Epithelial cell of umbilical artery (primary cell): ENCODE data around the gene GNA14. TPM values are rescaled to one million over a fixed set of nuclear protein-coding genes. Genes with fewer than 3 reads are reported as not detected.

Source experiments
- total RNA-seq: library from RNA; depleted of rRNA; stranded (reverse); fragments of >200 nt; gene quantifications from 2 replicates; pipeline ENCODE4 v1.2.3, GENCODE V29; 2014

The GNA14 gene
- total RNA-seq: 0.97 and 8.4 TPM in 2 replicates

DNA sequence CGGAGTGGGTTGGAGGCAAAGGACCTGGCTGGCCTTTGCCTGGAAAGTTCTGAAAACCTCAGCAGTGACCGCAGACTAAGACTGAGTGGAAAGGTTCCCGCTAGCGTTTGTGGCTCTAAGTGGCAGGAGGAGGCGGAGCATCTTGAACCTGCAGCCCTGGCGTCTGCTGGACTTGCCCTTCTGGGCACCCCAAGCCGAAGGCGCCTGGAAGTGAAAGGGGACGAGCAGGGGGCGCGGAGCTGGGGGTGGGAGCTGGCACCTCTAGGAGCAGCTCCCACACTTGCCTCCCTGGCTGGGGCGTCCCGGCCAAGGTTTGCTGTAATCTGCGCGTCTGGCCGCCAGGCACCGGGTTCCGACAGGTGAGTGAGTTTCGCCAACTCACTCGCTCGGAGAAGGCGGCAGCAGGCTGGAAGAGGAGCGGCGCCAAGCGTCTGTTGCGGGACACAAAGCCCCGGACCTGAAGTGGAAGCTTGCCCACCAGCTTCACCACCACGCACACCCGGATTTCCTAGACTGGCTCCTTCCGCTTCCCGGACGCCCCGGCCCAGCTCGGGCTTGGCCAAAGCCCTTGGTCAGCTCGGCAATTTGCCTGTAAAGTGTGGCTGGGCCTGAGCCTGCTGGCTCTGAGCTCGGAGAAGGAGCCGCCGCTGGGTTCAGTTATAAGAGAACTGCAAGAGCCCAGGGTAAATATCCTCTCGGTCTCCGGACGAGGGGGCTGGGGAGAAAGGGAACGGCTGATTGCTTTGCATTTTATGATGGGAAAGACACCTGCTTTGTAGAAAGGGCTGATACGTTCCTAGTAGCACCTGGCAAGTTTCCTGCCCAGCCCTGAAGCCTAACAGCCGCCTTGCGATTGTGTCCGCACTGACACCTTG lies at the start of gene GNA14:
Gene GNA14, minus strand, starts transcription at position 89 of the 875 bp plus-strand sequence. CDS start 529 bp downstream, outside the sequence.

